HepG2 (cell line): ENCODE data around the gene B9D2. TPM values are rescaled to one million over a fixed set of nuclear protein-coding genes. Genes with fewer than 3 reads are reported as not detected.

Source experiments
- EEA1 ChIP-seq: sonication (generic); formaldehyde crosslinking; IDR thresholded peaks from 2 replicates; pipeline ENCODE4 v1.5.1; 2020; ENCODE audit warnings: mild to moderate bottlenecking, missing genetic modification reagents, borderline replicate concordance
- GABPB1 ChIP-seq: IDR thresholded peaks from 2 replicates; pipeline ENCODE4 v1.6.1; 2016; ENCODE audit warnings: mild to moderate bottlenecking, missing genetic modification reagents, moderate library complexity, missing compliant biosample characterization
- GMEB2 ChIP-seq: IDR thresholded peaks from 2 replicates; pipeline ENCODE4 v1.6.1; 2016; ENCODE audit warnings: missing biosample characterization, missing genetic modification reagents, low read depth
- MTF1 ChIP-seq: sonication (generic); formaldehyde crosslinking; IDR thresholded peaks from 2 replicates; pipeline ENCODE4 v1.5.0; 2020; ENCODE audit warnings: missing genetic modification reagents
- NAIF1 ChIP-seq: sonication (generic); formaldehyde crosslinking; IDR thresholded peaks from 2 replicates; pipeline ENCODE4 v1.5.0; 2020; ENCODE audit warnings: mild to moderate bottlenecking, missing genetic modification reagents, borderline replicate concordance
- NR2F6 ChIP-seq, 2 experiments: IDR thresholded peaks; 2 replicates each; pipeline ENCODE4 v1.6.1; 2016; ENCODE audit warnings: antibody characterized with exemption in 1 of 2, mild to moderate bottlenecking in 1 of 2
- SOX13 ChIP-seq, 3 experiments: fragments of 450-650 bp in 1 of 3; sonication (generic) in 1 of 3; formaldehyde crosslinking in 1 of 3; IDR thresholded peaks in 2 of 3; conservative IDR thresholded peaks in 1 of 3; 2 replicates each; pipeline versions ENCODE4 v1.5.0 to v1.6.1; 2016 to 2020; ENCODE audit warnings: antibody characterized with exemption in 1 of 3, mild to moderate bottlenecking in 1 of 3, missing compliant biosample characterization in 1 of 3, missing genetic modification reagents in 1 of 3, moderate library complexity in 1 of 3
- TRIM22 ChIP-seq: fragments of 450-650 bp; IDR thresholded peaks from 2 replicates; pipeline ENCODE4 v1.6.1; 2017
- ZBTB3 ChIP-seq: sonication (generic); formaldehyde crosslinking; IDR thresholded peaks from 2 replicates; pipeline ENCODE4 v1.4.0; 2020; ENCODE audit warnings: low read depth, mild to moderate bottlenecking, moderate library complexity, missing genetic modification reagents, borderline replicate concordance
- ZFYVE20 ChIP-seq: sonication (generic); formaldehyde crosslinking; IDR thresholded peaks from 2 replicates; pipeline ENCODE4 v1.8.0; 2023; ENCODE audit warnings: low read depth, mild to moderate bottlenecking, moderate library complexity, missing genetic modification reagents, borderline replicate concordance
- ZNF318 ChIP-seq: sonication (generic); formaldehyde crosslinking; IDR thresholded peaks from 2 replicates; pipeline ENCODE4 v1.4.0; 2020; ENCODE audit warnings: mild to moderate bottlenecking, missing genetic modification reagents
- ZNF512 ChIP-seq: sonication (generic); formaldehyde crosslinking; IDR thresholded peaks from 2 replicates; pipeline ENCODE4 v1.4.0; 2020; ENCODE audit warnings: mild to moderate bottlenecking, missing genetic modification reagents
- ZNF597 ChIP-seq: sonication (generic); formaldehyde crosslinking; IDR thresholded peaks from 2 replicates; pipeline ENCODE4 v1.5.0; 2020; ENCODE audit warnings: missing genetic modification reagents
- polyA plus RNA-seq, 8 experiments: library from polyadenylated mRNA; depleted of rRNA in 3 of 8; stranded (reverse) in 7 of 8; unstranded in 1 of 8; fragments of >200 nt; fragmentation: Illumina TruSeq in 4 of 8; extraction: Trizol in 4 of 8; gene quantifications; 2 replicates each; pipeline versions ENCODE4 v1.2.1 to v1.2.3, GENCODE V29; 2011 to 2016; ENCODE audit warnings: low read depth in 4 of 8, missing spikeins in 1 of 8, mixed read lengths in 1 of 8; ENCODE audit not compliant: insufficient read depth in 1 of 8
- total RNA-seq, 5 experiments: library from RNA; depleted of rRNA; stranded (reverse); fragments of >200 nt; fragmentation: Illumina TruSeq; extraction: Trizol; gene quantifications; 2 replicates each; pipeline ENCODE4 v1.2.3, GENCODE V29; 2016; ENCODE audit warnings: low read depth in 1 of 5

Gene B9D2
- total and polyA plus RNA-seq, 2 of the 13 experiments (the other 11 are each of a cell fraction or from before 2014, with no cell fraction given): 3.1 to 4.4 TPM

GRCh38 chr19:41323430-41324125 is 40.4 kb downstream of the B9D2 start (continued):
- no peak for TF ChIP-seq TRIM22
- no peak for TF ChIP-seq GMEB2 (CRISPR knock-in tag)
- TF ChIP-seq ZBTB3 (CRISPR knock-in tag): 0 out of 2 replicates have a peak, but pooled peaks have one; percentile 15
- no peak for TF ChIP-seq ZNF512 (CRISPR knock-in tag)
- TF ChIP-seq NR2F6 (IDR thresholded peaks at IDR 0.05): no peak
- peak; percentile 76 for TF ChIP-seq NR2F6 (CRISPR knock-in tag; IDR thresholded peaks at IDR 0.05)
- no peak for TF ChIP-seq NAIF1 (CRISPR knock-in tag)
- peak; percentile 51; the same call in 1 of the 2 replicates for TF ChIP-seq GABPB1 (CRISPR knock-in tag)
- no peak for TF ChIP-seq ZNF597 (CRISPR knock-in tag)
- no peak for TF ChIP-seq ZFYVE20 (CRISPR knock-in tag)
- TF ChIP-seq EEA1 (CRISPR knock-in tag): no peak
- TF ChIP-seq SOX13 (IDR thresholded peaks at IDR 0.05): no peak
- TF ChIP-seq SOX13 (CRISPR knock-in tag; conservative IDR thresholded peaks at IDR 0.05 in 1 of 2, IDR thresholded peaks at IDR 0.05 in 1 of 2): no peak; a peak in 1 of 4 replicates
- no peak for TF ChIP-seq MTF1
- no peak for TF ChIP-seq ZNF318 (CRISPR knock-in tag)
